Gastroesophageal sphincter (tissue), 4 donors: Measurements from ENCODE around the gene SH3D21. TPM values are rescaled to one million over a fixed set of nuclear protein-coding genes. Genes with fewer than 3 reads are reported as not detected.

Source experiments
- ATAC-seq: fragments of 150-250 bp; one replicate; pipeline ENCODE4 v1.9.1; 2016; ENCODE audit warnings: mild to moderate bottlenecking, moderate library complexity
- H3K27ac ChIP-seq, 4 donors: fragments of 200-600 bp; sonication (generic) in 3 of 4; 1 replicate in 3 of 4; 2 replicates in 1 of 4; pipeline ENCODE4 v1.5.1; 2016 to 2019
- H3K27me3 ChIP-seq: fragments of 200-600 bp; sonication (generic); one replicate; pipeline ENCODE4 v1.5.1; 2019
- H3K36me3 ChIP-seq, 2 donors: fragments of 200-600 bp; sonication (generic); one replicate each; pipeline ENCODE4 v1.5.1; 2019; ENCODE audit warnings: control low read depth in 1 of 2
- H3K4me1 ChIP-seq, 3 donors: fragments of 200-600 bp; sonication (generic); 1 replicate in 2 of 3; 2 replicates in 1 of 3; pipeline ENCODE4 v1.5.1; 2016 to 2019; ENCODE audit warnings: control low read depth in 2 of 3
- H3K4me3 ChIP-seq, 2 donors: fragments of 200-600 bp; sonication (generic); one replicate each; pipeline ENCODE4 v1.5.1; 2019; ENCODE audit warnings: mild to moderate bottlenecking in 1 of 2, moderate library complexity in 1 of 2
- H3K9me3 ChIP-seq, 3 donors: fragments of 200-600 bp; sonication (generic); one replicate each; pipeline ENCODE4 v1.5.1; 2017 to 2019; ENCODE audit warnings: control low read depth in 2 of 3
- CTCF ChIP-seq, 4 experiments: fragments of 200-600 bp in 2 of 4; fragments of 450-650 bp in 2 of 4; sonication (generic) in 1 of 4; IDR thresholded peaks; one replicate each; pipeline ENCODE4 v1.5.1; 2017 to 2019; ENCODE audit warnings: antibody characterized with exemption in 4 of 4, mild to moderate bottlenecking in 2 of 4, moderate library complexity in 2 of 4
- EP300 ChIP-seq: sonication (generic); formaldehyde crosslinking; IDR thresholded peaks from one replicate; pipeline ENCODE4 v1.6.1; 2017; ENCODE audit warnings: antibody characterized with exemption, mild to moderate bottlenecking
- POLR2A ChIP-seq, 2 donors: fragments of 450-650 bp; IDR thresholded peaks; one replicate each; pipeline ENCODE4 v1.6.1; 2017; ENCODE audit warnings: antibody characterized with exemption in 2 of 2, mild to moderate bottlenecking in 2 of 2, moderate library complexity in 1 of 2
- POLR2AphosphoS5 ChIP-seq: sonication (generic); formaldehyde crosslinking; IDR thresholded peaks from one replicate; pipeline ENCODE4 v1.6.1; 2017; ENCODE audit warnings: antibody characterized with exemption
- WGBS, 2 donors: methylation state at CpG; one replicate each; pipeline ENCODE4 v1.1.5; 2018; ENCODE audit warnings: low coverage in 1 of 2; 5-methylcytosine and 5-hydroxymethylcytosine counted together
- total RNA-seq, 4 donors: library from RNA; depleted of rRNA; stranded (reverse); fragments of >200 nt; gene quantifications; one replicate each; pipeline ENCODE4 v1.1.0, GENCODE V29; 2016

The SH3D21 gene
- total RNA-seq, 4 donors from 2014 or later: 0.27 to 1.4 (median 1.3) TPM; not detected in 1

GRCh38 chr1:36320291-36320761 is 14.2 kb downstream of the SH3D21 start:
- Histone ChIP-seq H3K27me3 (no peaks in the 10 kb centered on the region), H3K4me1 (peaks cover 0 to 42% (median 31%) of the 10 kb centered on the region in 3 donors), H3K9me3 (no peaks in the 10 kb centered on the region), H3K4me3 (peak overlapping the region in 1 of 2 donors; percentile 87), H3K36me3 (no peaks in the 10 kb centered on the region), H3K27ac (peak overlapping the region in 3 of 4 donors; percentile 87 to 92 (median 90))
- WGBS, 2 donors: 45% methylated on average over 4 of the region's 16 CpGs; no CpG with 5 or more reads in 1 of the 2 donors
- no peak for ATAC-seq
- TF ChIP-seq EP300: no peak
- TF ChIP-seq CTCF (IDR thresholded peaks at IDR 0.05): no peak
- TF ChIP-seq POLR2A (IDR thresholded peaks at IDR 0.05): no peak
- no peak for TF ChIP-seq POLR2AphosphoS5

- ATAC-seq: no peak
- 0 to 33% methylated on average over 1 to 10 of the region's 23 CpGs for WGBS, 2 donors
- Histone ChIP-seq H3K4me3 (peak overlapping the region; percentile 1 to 87), H3K36me3 (no peaks in the 10 kb centered on the region), H3K27ac (peak overlapping the region in 3 of 4 donors; percentile 87 to 92 (median 90)), H3K27me3 (no peaks in the 10 kb centered on the region), H3K4me1 (peaks cover 0 to 42% (median 31%) of the 10 kb centered on the region in 3 donors), H3K9me3 (no peaks in the 10 kb centered on the region)
- no peak for TF ChIP-seq POLR2A (IDR thresholded peaks at IDR 0.05)
- no peak for TF ChIP-seq CTCF (IDR thresholded peaks at IDR 0.05)
Observed at GRCh38 chr1:36320767-36321118, 14.6 kb downstream of the SH3D21 start.

- ATAC-seq: peak; percentile 70
- peaks cover 0 to 42% (median 31%) of the 10 kb centered on the region in 3 donors for H3K4me1 ChIP-seq
- peak overlapping the region in 3 of 4 donors; percentile 87 to 92 (median 90) for H3K27ac ChIP-seq
- no peaks in the 10 kb centered on the region for H3K27me3 ChIP-seq
- TF ChIP-seq POLR2AphosphoS5: peak; percentile 20
- TF ChIP-seq CTCF (IDR thresholded peaks at IDR 0.05): no peak
- H3K4me3 ChIP-seq: peak overlapping the region; percentile 1 to 87
- 34 to 67% methylated on average over 1 to 7 of the region's 59 CpGs for WGBS, 2 donors
- no peaks in the 10 kb centered on the region for H3K9me3 ChIP-seq
- H3K36me3 ChIP-seq: no peaks in the 10 kb centered on the region
Observed at GRCh38 chr1:36321119-36321951, 15.2 kb downstream of the SH3D21 start.

GRCh38 chr1:36322041-36322785 is 16.0 kb downstream of the SH3D21 start:
- 17 to 50% methylated on average over 1 to 2 of the region's 67 CpGs for WGBS, 2 donors
- ATAC-seq: no peak
- no peak for TF ChIP-seq CTCF (IDR thresholded peaks at IDR 0.05)
- no peak for TF ChIP-seq POLR2A (IDR thresholded peaks at IDR 0.05)
- no peak for TF ChIP-seq EP300
- no peak for TF ChIP-seq POLR2AphosphoS5

More at GRCh38 chr1:36322041-36322785, 16.0 kb downstream of the SH3D21 start:
- H3K36me3 ChIP-seq: no peaks in the 10 kb centered on the region
- peak overlapping the region; percentile 60 to 92 (median 88) for H3K27ac ChIP-seq
- no peaks in the 10 kb centered on the region for H3K9me3 ChIP-seq
- no peaks in the 10 kb centered on the region for H3K27me3 ChIP-seq
- peak overlapping the region; percentile 81 to 87 for H3K4me3 ChIP-seq
- H3K4me1 ChIP-seq: peaks cover 0 to 42% (median 31%) of the 10 kb centered on the region in 3 donors
